Effector CD8-positive, alpha-beta T cell (primary cell): ENCODE data around the gene PKM.
A peak's percentile ranks its signal among the peaks of the same experiment; 100 is the strongest.

ENCODE experiments used
- DNase-seq: peaks from one replicate; lab custom pipeline; 2025; lab: John Stamatoyannopoulos, UW

The PKM gene

GRCh38 chr15:72200395-72201237, 30.4 kb downstream of the PKM start:
- no peak for DNase-seq

- peak; percentile 51 for DNase-seq
Measured at GRCh38 chr15:72199721-72200212, 31.2 kb downstream of the PKM start.

- no peak for DNase-seq
Measured at GRCh38 chr15:72199205-72199515, 31.8 kb downstream of the PKM start.

GRCh38 chr15:72198356-72199204, 32.4 kb downstream of the PKM start:
- DNase-seq, result no peak

GRCh38 chr15:72197460-72198355, 33.3 kb downstream of the PKM start, which contains the start of gene GRAMD2A:
Gene GRAMD2A, minus strand, starts transcription at chr15:72197787.
- no peak for DNase-seq

- no peak for DNase-seq
Measured at GRCh38 chr15:72197041-72197459, 33.9 kb downstream of the PKM start.

- no peak for DNase-seq
Measured at GRCh38 chr15:72196409-72197040, 34.5 kb downstream of the PKM start.

GRCh38 chr15:72195101-72195511, 35.9 kb downstream of the PKM start:
- DNase-seq, result no peak

- DNase-seq, result no peak
Measured at GRCh38 chr15:72193836-72194396, 37.1 kb downstream of the PKM start.

GRCh38 chr15:72192416-72192815, 38.6 kb downstream of the PKM start:
- no peak for DNase-seq

- DNase-seq, result no peak
Measured at GRCh38 chr15:72189250-72189902, 41.6 kb downstream of the PKM start.

- DNase-seq, result no peak
Measured at GRCh38 chr15:72184165-72184811, 46.7 kb downstream of the PKM start.

GRCh38 chr15:72183781-72184164, 47.2 kb downstream of the PKM start:
- no peak for DNase-seq

- no peak for DNase-seq
Measured at GRCh38 chr15:72182673-72183072, 48.3 kb downstream of the PKM start.

- no peak for DNase-seq
Measured at GRCh38 chr15:72182244-72182643, 48.7 kb downstream of the PKM start.

- no peak for DNase-seq
Measured at GRCh38 chr15:72180761-72181324, 50.1 kb downstream of the PKM start.

GRCh38 chr15:72179950-72180581, 50.9 kb downstream of the PKM start:
- DNase-seq, result no peak

- no peak for DNase-seq
Measured at GRCh38 chr15:72178976-72179585, 51.9 kb downstream of the PKM start.

GRCh38 chr15:72176743-72177142, 54.2 kb downstream of the PKM start:
- DNase-seq, result no peak
